GM12878 (cell line): Measurements from ENCODE around the gene TMEM255B. TPM values are rescaled to one million over a fixed set of nuclear protein-coding genes. Genes with fewer than 3 reads are reported as not detected.

ENCODE experiments used
- CBX3 ChIP-seq: fragments of 200-600 bp; sonication (generic); IDR thresholded peaks from 2 replicates; pipeline ENCODE4 v1.6.1; 2016; ENCODE audit warnings: low read depth, borderline replicate concordance
- CREM ChIP-seq: IDR thresholded peaks from 2 replicates; pipeline ENCODE4 v1.6.1; 2014; ENCODE audit warnings: antibody characterized with exemption, low read depth
- CTCF ChIP-seq, 3 experiments: IDR thresholded peaks in 2 of 3; conservative IDR thresholded peaks in 1 of 3; 2 replicates each; pipeline ENCODE4 v1.5.1; 2011; ENCODE audit warnings: low read depth in 3 of 3, low read length in 3 of 3, mild to moderate bottlenecking in 3 of 3, control low read depth in 2 of 3, moderate library complexity in 2 of 3, inconsistent platforms in 1 of 3, mixed read lengths in 1 of 3; ENCODE audit not compliant: control insufficient read depth in 2 of 3, insufficient read depth in 1 of 3; ENCODE audit errors: extremely low read depth in 1 of 3
- JUNB ChIP-seq: IDR thresholded peaks from 2 replicates; pipeline ENCODE4 v1.6.1; 2016; ENCODE audit warnings: antibody characterized with exemption, mild to moderate bottlenecking
- NKRF ChIP-seq: fragments of 450-650 bp; conservative IDR thresholded peaks from 2 replicates; pipeline ENCODE4 v1.6.1; 2017; ENCODE audit warnings: mild to moderate bottlenecking, moderate library complexity
- RFX5 ChIP-seq: IDR thresholded peaks from 2 replicates; pipeline ENCODE4 v1.6.1; 2011; ENCODE audit warnings: low read depth, low read length, improper control_type of control experiment
- TARDBP ChIP-seq: IDR thresholded peaks from 2 replicates; pipeline ENCODE4 v1.6.1; 2016; ENCODE audit warnings: borderline replicate concordance
- ZNF592 ChIP-seq: fragments of 450-650 bp; IDR thresholded peaks from 2 replicates; pipeline ENCODE4 v1.6.1; 2017; ENCODE audit warnings: mild to moderate bottlenecking, moderate library complexity
- polyA plus RNA-seq, 11 experiments: library from polyadenylated mRNA; depleted of rRNA in 4 of 11; unstranded in 6 of 11; stranded (reverse) in 5 of 11; fragments of >200 nt; fragmentation: Nextera tagmentation in 4 of 11; fragmentation: Illumina TruSeq in 1 of 11; extraction: Ambion mirVana in 4 of 11; extraction: Trizol in 1 of 11; gene quantifications; 1 replicate in 1 of 11; 2 replicates in 10 of 11; pipeline versions ENCODE4 v1.2.1 to v1.2.3, GENCODE V29; 2011 to 2016; ENCODE audit warnings: inconsistent platforms in 2 of 11, missing spikeins in 2 of 11, low read depth in 1 of 11
- total RNA-seq, 4 experiments: library from RNA; depleted of rRNA in 3 of 4; stranded (reverse); fragments of >200 nt in 3 of 4; fragmentation: Illumina TruSeq in 1 of 4; extraction: Trizol in 1 of 4; gene quantifications; 2 replicates each; pipeline versions ENCODE4 v1.2.1 to v1.2.3, GENCODE V29; 2013 to 2021
- TF ChIP-seq, protein P1 (sequence below): fragments of 450-650 bp; IDR thresholded peaks from 2 replicates; pipeline ENCODE4 v1.6.1; 2016; ENCODE audit warnings: mild to moderate bottlenecking

The TMEM255B gene
- total and polyA plus RNA-seq, 10 of the 15 experiments (the other 5 are each of a cell fraction or from before 2014, with no cell fraction given): 0.04 to 0.62 (median 0.13) TPM; not detected in 3

GRCh38 chr13:113742000-113742441 lies 17.0 kb upstream of the TMEM255B start (continued):
- TF ChIP-seq ZNF592 (no peak), RFX5 (no peak), CREM (no peak), CBX3 (no peak), TARDBP (no peak), JUNB (no peak), CTCF (IDR thresholded peaks at IDR 0.05 in 2 of 3, conservative IDR thresholded peaks at IDR 0.05 in 1 of 3; ENCODE audit: control insufficient read depth in 2 of 3, extremely low read depth in 1 of 3, insufficient read depth in 1 of 3, low read depth in 3 of 3, low read length in 3 of 3) (peak in 1 of 3 experiments; percentile 2; a peak in 1 of 6 replicates), NKRF (no peak)
- TF ChIP-seq, protein P1, sequence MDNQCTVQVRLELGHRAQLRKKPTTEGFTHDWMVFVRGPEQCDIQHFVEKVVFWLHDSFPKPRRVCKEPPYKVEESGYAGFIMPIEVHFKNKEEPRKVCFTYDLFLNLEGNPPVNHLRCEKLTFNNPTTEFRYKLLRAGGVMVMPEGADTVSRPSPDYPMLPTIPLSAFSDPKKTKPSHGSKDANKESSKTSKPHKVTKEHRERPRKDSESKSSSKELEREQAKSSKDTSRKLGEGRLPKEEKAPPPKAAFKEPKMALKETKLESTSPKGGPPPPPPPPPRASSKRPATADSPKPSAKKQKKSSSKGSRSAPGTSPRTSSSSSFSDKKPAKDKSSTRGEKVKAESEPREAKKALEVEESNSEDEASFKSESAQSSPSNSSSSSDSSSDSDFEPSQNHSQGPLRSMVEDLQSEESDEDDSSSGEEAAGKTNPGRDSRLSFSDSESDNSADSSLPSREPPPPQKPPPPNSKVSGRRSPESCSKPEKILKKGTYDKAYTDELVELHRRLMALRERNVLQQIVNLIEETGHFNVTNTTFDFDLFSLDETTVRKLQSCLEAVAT: no peak
- TF ChIP-seq, all 136 proteins: peak for 2
